ENCODE data around the gene PPP3R1.

DNA sequence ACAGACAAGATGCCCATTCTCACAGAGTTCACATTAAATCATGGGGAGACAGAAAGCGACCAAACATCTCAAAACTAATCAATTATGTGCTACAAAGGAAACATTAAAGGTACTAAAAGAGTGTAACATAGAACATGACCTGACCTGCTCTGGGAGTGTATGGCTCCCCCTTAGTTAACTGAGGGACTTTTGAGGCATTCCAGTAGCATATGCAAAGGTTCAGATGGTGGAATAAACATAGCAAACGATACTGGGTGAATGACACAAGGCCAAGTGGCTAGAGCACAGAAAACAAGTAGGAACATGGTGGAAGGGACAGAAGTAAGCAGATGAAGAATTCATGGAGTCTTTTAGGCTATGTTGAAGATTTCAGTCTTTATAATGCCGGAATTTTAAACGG, 11.9 kb downstream of the PPP3R1 start:
- TF ChIP-seq POLR2A (IDR thresholded peaks at IDR 0.05; ENCODE audit: low read depth, low read length) (no peak), POLR2AphosphoS5 (IDR thresholded peaks at IDR 0.05; ENCODE audit: low read depth, low read length) (no peak)

All from GM12892 (cell line).